Measurements from ENCODE around the gene PTPRCAP. TPM values are rescaled to one million over a fixed set of nuclear protein-coding genes. Genes with fewer than 3 reads are reported as not detected.
A peak's percentile ranks its signal among the peaks of the same experiment; 100 is the strongest.

PTPRCAP gene
- total RNA-seq, 1 experiment from 2014 or later = 1.7 TPM

DNA sequence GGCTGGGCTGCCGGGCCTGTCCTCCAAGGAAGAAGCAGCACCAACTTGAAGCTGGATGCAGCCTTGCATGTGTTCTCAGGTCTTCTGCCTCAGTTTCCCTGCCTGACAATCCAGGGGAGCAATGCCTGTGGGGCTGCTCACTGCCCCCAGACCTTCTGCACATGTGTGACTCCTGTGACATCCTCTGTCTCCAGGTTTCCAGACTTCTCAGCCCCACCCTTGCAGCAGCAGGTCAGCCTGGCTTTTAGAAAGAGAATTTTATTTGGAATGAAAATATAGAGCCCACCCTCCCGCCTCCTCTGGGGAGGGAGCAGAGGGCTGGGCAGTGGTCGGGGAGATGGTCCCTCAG, 301 bp upstream of the PTPRCAP start:
- H3K56ac ChIP-seq (ENCODE audit: insufficient read length, low read depth, low read length) = no peak overlapping the region
- H3K27me3 Mint-ChIP-seq (ENCODE audit: low read depth) = no peaks in the 10 kb centered on the region; the same call in 1 of the 2 replicates
- H4K8ac ChIP-seq (replicated peaks; ENCODE audit: insufficient read length, low read depth, low read length) = no peak overlapping the region
- no peaks in the 10 kb centered on the region; the same call in 1 of the 2 replicates for H3K4me1 ChIP-seq (ENCODE audit: insufficient read depth, low read length)
- no peaks in the 10 kb centered on the region for H3K9me3 ChIP-seq (ENCODE audit: control insufficient read depth, low read depth, low read length)
- no peaks in the 10 kb centered on the region for H4K20me1 ChIP-seq (ENCODE audit: control insufficient read depth, insufficient read depth, insufficient read length)
- WGBS (ENCODE audit: extremely low coverage, insufficient read length, low lambda C conversion rate) = no CpG with 5 or more reads among the region's 3 CpGs
- no peaks in the 10 kb centered on the region for H3K27me3 ChIP-seq (ENCODE audit: insufficient read depth, low read length)
- H2BK15ac ChIP-seq (ENCODE audit: low read depth, low read length) = no peak overlapping the region
- no peak overlapping the region for H3K9ac ChIP-seq (ENCODE audit: extremely low read depth, insufficient read length, low read length)
- H3K4me3 Mint-ChIP-seq = peak overlapping the region in 1 of 2 experiments; percentile 32; a peak in 1 of 5 replicates
- no peak overlapping the region for H2BK120ac ChIP-seq (ENCODE audit: low read depth, low read length, poor library complexity, severe bottlenecking)
- H2AFZ ChIP-seq (ENCODE audit: low read length) = no peak overlapping the region
- H3K27ac ChIP-seq (ENCODE audit: insufficient read length, low read depth, low read length) = no peak overlapping the region
- no peak overlapping the region for H4K5ac ChIP-seq (ENCODE audit: insufficient read length, low read depth, low read length)
- H2BK12ac ChIP-seq (ENCODE audit: insufficient read length, low read depth, low read length) = no peak overlapping the region
- no peaks in the 10 kb centered on the region for H3K79me1 ChIP-seq (ENCODE audit: insufficient read depth, low read depth, low read length, poor library complexity, severe bottlenecking)
- H3K27ac Mint-ChIP-seq = peak overlapping the region in 1 of 3 experiments; percentile 47; a peak in 3 of 7 replicates
- H4K91ac ChIP-seq (ENCODE audit: insufficient read length, low read depth, low read length) = no peak overlapping the region
- H2AK5ac ChIP-seq (ENCODE audit: insufficient read length, low read length) = no peak overlapping the region
- peaks cover 4 to 14% of the 10 kb centered on the region in 2 experiments for H3K4me1 Mint-ChIP-seq
- H3T11ph ChIP-seq (ENCODE audit: low read length) = no peak overlapping the region
- no peak overlapping the region for H3K14ac ChIP-seq (ENCODE audit: insufficient read depth, low read length)
- TF ChIP-seq, protein P1, sequence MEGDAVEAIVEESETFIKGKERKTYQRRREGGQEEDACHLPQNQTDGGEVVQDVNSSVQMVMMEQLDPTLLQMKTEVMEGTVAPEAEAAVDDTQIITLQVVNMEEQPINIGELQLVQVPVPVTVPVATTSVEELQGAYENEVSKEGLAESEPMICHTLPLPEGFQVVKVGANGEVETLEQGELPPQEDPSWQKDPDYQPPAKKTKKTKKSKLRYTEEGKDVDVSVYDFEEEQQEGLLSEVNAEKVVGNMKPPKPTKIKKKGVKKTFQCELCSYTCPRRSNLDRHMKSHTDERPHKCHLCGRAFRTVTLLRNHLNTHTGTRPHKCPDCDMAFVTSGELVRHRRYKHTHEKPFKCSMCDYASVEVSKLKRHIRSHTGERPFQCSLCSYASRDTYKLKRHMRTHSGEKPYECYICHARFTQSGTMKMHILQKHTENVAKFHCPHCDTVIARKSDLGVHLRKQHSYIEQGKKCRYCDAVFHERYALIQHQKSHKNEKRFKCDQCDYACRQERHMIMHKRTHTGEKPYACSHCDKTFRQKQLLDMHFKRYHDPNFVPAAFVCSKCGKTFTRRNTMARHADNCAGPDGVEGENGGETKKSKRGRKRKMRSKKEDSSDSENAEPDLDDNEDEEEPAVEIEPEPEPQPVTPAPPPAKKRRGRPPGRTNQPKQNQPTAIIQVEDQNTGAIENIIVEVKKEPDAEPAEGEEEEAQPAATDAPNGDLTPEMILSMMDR (conservative IDR thresholded peaks at IDR 0.05) = no peak
- H3K18ac ChIP-seq (ENCODE audit: insufficient read length, low read depth, low read length) = peak overlapping the region; percentile 13
- H2BK20ac ChIP-seq (ENCODE audit: low read depth, low read length, poor library complexity, severe bottlenecking) = no peak overlapping the region
- peaks cover under 1% of the 10 kb centered on the region for H3K23me2 ChIP-seq (ENCODE audit: insufficient read length, low read depth, low read length, poor library complexity, severe bottlenecking)
- peaks cover 10 to 45% (median 43%) of the 10 kb centered on the region in 3 experiments; a peak in 6 of 7 replicates for H3K36me3 Mint-ChIP-seq (ENCODE audit: insufficient read depth in 1 of 3, low read depth in 3 of 3)
- no peak for DNase-seq
- H3K79me2 ChIP-seq (ENCODE audit: insufficient read depth, low read length) = no peaks in the 10 kb centered on the region
- no peak overlapping the region for H2BK5ac ChIP-seq (ENCODE audit: insufficient read length, low read length)
- no peaks in the 10 kb centered on the region for H3K9me3 Mint-ChIP-seq
- H3K4ac ChIP-seq (ENCODE audit: low read depth, low read length) = no peak overlapping the region
- no peak overlapping the region for H3K4me2 ChIP-seq (ENCODE audit: insufficient read depth, insufficient read length, low read length)
- no peak overlapping the region for H3K23ac ChIP-seq (ENCODE audit: insufficient read length, low read depth, low read length)
